Calu3 (cell line): ENCODE results near the gene EEF1AKMT1. TPM values are rescaled to one million over a fixed set of nuclear protein-coding genes. Genes with fewer than 3 reads are reported as not detected.
"Not testable (repeated sequence)": the region's sequence is repeated elsewhere in the genome, so short reads cannot be mapped to it uniquely, and the experiment has no call there.

ENCODE experiments used
- BruUV-seq: library from RNA; stranded (reverse); fragments of 400-500 nt; replicated peaks from 2 replicates; lab custom pipeline; 2021; lab: Mats Ljungman, UMichigan
- CTCF ChIA-PET: fragments of 300-600 bp; sonication (Branson Sonifier 250); formaldehyde crosslinking; loops from one replicate; lab custom pipeline; 2022; ENCODE audit warnings: antibody characterized with exemption; lab: Charles Lee
- DNase-seq: peaks from one replicate; pipeline ENCODE4 v3.0.0; 2022
- H3K27ac Mint-ChIP-seq: one replicate; pipeline ENCODE4 v1.8.0; 2022; ENCODE audit warnings: mixed read lengths; ENCODE audit not compliant: unreplicated experiment
- H3K27me3 Mint-ChIP-seq: one replicate; pipeline ENCODE4 v1.8.0; 2022; ENCODE audit warnings: mixed read lengths; ENCODE audit not compliant: unreplicated experiment
- H3K36me3 Mint-ChIP-seq: one replicate; pipeline ENCODE4 v1.8.0; 2022; ENCODE audit warnings: mild to moderate bottlenecking, moderate library complexity, mixed read lengths; ENCODE audit not compliant: insufficient read depth, unreplicated experiment
- H3K4me1 Mint-ChIP-seq: one replicate; pipeline ENCODE4 v1.8.0; 2022; ENCODE audit warnings: mild to moderate bottlenecking, low read depth, mixed read lengths; ENCODE audit not compliant: unreplicated experiment
- H3K4me3 Mint-ChIP-seq: one replicate; pipeline ENCODE4 v1.8.0; 2022; ENCODE audit warnings: mild to moderate bottlenecking, low read depth, moderate library complexity, mixed read lengths; ENCODE audit not compliant: unreplicated experiment
- H3K9me3 Mint-ChIP-seq: one replicate; pipeline ENCODE4 v1.8.0; 2022; ENCODE audit warnings: low read depth, mixed read lengths; ENCODE audit not compliant: unreplicated experiment
- CTCF ChIP-seq: fragments of 200-600 bp; IDR thresholded peaks from one replicate; pipeline ENCODE4 v1.8.0; 2022; ENCODE audit warnings: antibody characterized with exemption; ENCODE audit not compliant: unreplicated experiment
- intact Hi-C: fragments of 100-400 bp; cut with micrococcal nuclease; formaldehyde crosslinking; loops from one replicate; pipeline ENCODE4 v1.10.0; 2022; ENCODE audit not compliant: unreplicated experiment
- total RNA-seq: library from RNA; stranded (reverse); gene quantifications from 2 replicates; pipeline ENCODE4 v1.2.3, GENCODE V29; 2022

The EEF1AKMT1 gene
- total RNA-seq, 1 experiment from 2014 or later, result 6.0 TPM

GRCh38 chr13:20760872-20761271 is 12.9 kb downstream of the EEF1AKMT1 start:
- no peak for TF ChIP-seq CTCF
- Mint-ChIP-seq H3K27me3 (no peaks in the 10 kb centered on the region), H3K27ac (no peak overlapping the region), H3K36me3 (no peaks in the 10 kb centered on the region), H3K4me1 (no peaks in the 10 kb centered on the region), H3K9me3 (no peaks in the 10 kb centered on the region), H3K4me3 (no peak overlapping the region)
- CTCF ChIA-PET, result no interaction called here
- no TSS peak for BruUV-seq
- intact Hi-C loops, result no loop called here
- DNase-seq, result no peak

- no peak for DNase-seq
- BruUV-seq, result no TSS peak
- Mint-ChIP-seq H3K27ac (no peak overlapping the region), H3K27me3 (no peaks in the 10 kb centered on the region), H3K9me3 (peaks cover 11% of the 10 kb centered on the region), H3K4me1 (no peaks in the 10 kb centered on the region), H3K36me3 (no peaks in the 10 kb centered on the region), H3K4me3 (no peak overlapping the region)
- CTCF ChIA-PET, result interaction anchor here (0.7 kb wide), 1 partner anchor 271 kb away, joined by 4 read pairs; no protein-coding TSS in a partner anchor
- intact Hi-C loops, result no loop called here
- no peak for TF ChIP-seq CTCF
Measured at GRCh38 chr13:20754009-20754408, 19.8 kb downstream of the EEF1AKMT1 start.

DNA sequence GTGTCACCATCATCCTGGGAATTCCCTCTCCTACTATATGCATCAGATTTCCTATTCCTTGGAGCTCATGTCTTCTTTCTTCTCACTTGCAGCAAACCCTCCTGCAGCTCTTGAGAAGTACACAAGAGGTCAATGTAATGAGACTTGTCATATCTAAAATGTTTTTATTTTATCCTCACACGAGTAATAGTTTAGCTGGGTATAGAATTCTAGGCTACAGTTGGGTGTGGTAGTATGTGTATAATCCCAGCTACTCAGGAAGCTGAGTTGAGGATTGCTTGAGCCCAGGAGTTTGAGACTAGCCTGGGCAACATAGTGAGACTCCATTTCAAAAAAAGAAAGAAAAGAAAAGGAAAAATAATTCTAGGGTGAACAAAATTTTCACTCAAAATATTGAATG is 24.4 kb downstream of the EEF1AKMT1 start:
- DNase-seq, result no peak
- Mint-ChIP-seq H3K4me3 (no peak overlapping the region), H3K9me3 (peaks cover 11% of the 10 kb centered on the region), H3K36me3 (no peaks in the 10 kb centered on the region), H3K27me3 (no peaks in the 10 kb centered on the region), H3K4me1 (no peaks in the 10 kb centered on the region), H3K27ac (no peak overlapping the region)
- no TSS peak for BruUV-seq
- no peak for TF ChIP-seq CTCF
- intact Hi-C loops, result no loop called here
- CTCF ChIA-PET, result no interaction called here

- BruUV-seq, H3K27me3 Mint-ChIP-seq, H3K36me3 Mint-ChIP-seq, intact Hi-C loops, H3K4me1 Mint-ChIP-seq, H3K4me3 Mint-ChIP-seq, H3K9me3 Mint-ChIP-seq, CTCF ChIA-PET, DNase-seq, H3K27ac Mint-ChIP-seq: not testable (repeated sequence)
Measured at GRCh38 chr13:20743830-20744404, 29.8 kb downstream of the EEF1AKMT1 start.

DNA sequence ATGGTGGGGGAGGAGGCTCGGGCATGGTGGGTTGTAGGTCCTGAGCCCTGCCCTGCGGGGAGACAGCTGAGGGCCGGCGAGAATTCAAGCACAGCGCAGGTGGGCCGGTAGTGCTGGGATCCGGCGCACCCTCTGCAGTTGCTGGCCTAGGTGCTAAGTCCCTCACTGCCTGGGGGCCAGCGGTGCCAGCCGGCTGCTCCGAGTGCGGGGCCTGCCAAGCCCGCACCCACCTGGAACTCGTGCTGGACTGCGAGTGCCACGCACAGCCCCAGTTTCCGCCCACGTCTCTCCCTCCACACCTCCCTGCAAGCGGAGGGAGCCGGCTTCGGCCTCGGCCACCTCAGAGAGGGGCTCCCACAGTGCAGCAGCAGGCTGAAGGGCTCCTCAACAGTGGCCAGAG is 33.7 kb downstream of the EEF1AKMT1 start:
- no TSS peak for BruUV-seq
- Mint-ChIP-seq H3K27ac (no peak overlapping the region), H3K9me3 (no peaks in the 10 kb centered on the region), H3K4me1 (no peaks in the 10 kb centered on the region), H3K27me3 (no peaks in the 10 kb centered on the region), H3K4me3 (no peak overlapping the region), H3K36me3 (no peaks in the 10 kb centered on the region)
- CTCF ChIA-PET, result no interaction called here
- TF ChIP-seq CTCF, result no peak
- intact Hi-C loops, result no loop called here
- DNase-seq, result no peak
